ENCODE results near the gene CRNN.

CRNN gene

DNA sequence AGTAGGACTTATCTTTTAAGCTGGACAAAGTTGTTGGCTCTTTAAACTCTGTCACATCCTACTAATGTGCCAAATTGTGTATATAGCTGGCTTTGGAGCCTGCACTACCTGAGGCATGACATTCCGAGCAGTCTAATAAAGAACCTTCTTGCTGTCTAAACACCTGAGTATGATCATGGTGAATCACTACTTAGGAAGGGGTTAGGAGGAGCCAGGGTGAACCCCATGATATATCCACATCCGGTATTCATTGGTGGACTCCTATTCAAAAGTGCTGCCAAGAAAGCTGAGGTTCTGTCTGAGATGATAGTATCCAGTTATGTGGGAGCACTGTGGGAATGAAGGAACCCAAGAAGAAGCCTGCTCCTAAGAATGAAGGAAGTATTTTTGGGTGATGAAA, 27.1 kb downstream of the CRNN start:
- TF ChIP-seq, protein P1, sequence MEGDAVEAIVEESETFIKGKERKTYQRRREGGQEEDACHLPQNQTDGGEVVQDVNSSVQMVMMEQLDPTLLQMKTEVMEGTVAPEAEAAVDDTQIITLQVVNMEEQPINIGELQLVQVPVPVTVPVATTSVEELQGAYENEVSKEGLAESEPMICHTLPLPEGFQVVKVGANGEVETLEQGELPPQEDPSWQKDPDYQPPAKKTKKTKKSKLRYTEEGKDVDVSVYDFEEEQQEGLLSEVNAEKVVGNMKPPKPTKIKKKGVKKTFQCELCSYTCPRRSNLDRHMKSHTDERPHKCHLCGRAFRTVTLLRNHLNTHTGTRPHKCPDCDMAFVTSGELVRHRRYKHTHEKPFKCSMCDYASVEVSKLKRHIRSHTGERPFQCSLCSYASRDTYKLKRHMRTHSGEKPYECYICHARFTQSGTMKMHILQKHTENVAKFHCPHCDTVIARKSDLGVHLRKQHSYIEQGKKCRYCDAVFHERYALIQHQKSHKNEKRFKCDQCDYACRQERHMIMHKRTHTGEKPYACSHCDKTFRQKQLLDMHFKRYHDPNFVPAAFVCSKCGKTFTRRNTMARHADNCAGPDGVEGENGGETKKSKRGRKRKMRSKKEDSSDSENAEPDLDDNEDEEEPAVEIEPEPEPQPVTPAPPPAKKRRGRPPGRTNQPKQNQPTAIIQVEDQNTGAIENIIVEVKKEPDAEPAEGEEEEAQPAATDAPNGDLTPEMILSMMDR (conservative IDR thresholded peaks at IDR 0.05; ENCODE audit: low read length), result no peak
- DNase-seq (ENCODE audit: low read depth), result peak; percentile 34
- H3K4me3 ChIP-seq (ENCODE audit: low read length), result no peak overlapping the region

DNA sequence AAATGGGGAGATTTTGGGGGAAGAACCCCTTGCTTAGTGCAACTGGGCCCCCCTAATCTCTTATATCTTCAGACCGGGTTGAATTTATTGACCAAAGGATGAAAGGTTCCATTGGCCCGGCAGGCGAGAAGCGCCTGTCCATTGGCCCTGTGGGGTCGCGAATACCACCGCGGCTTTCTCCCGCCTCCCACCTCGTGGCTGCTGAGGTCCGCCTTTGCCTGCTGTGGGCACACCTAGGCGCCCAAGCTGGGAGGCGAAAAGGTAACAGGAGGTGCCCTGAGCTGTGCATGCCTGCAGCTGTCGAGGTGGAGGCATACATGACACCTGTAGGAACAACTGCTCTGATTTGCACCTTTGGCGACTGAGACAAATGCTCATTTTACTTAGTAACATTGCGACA, 33.1 kb downstream of the CRNN start:
- DNase-seq (ENCODE audit: low read depth), result no peak
- TF ChIP-seq, protein P1 (conservative IDR thresholded peaks at IDR 0.05; ENCODE audit: low read length), result no peak
- no peak overlapping the region for H3K4me3 ChIP-seq (ENCODE audit: low read length)

DNA sequence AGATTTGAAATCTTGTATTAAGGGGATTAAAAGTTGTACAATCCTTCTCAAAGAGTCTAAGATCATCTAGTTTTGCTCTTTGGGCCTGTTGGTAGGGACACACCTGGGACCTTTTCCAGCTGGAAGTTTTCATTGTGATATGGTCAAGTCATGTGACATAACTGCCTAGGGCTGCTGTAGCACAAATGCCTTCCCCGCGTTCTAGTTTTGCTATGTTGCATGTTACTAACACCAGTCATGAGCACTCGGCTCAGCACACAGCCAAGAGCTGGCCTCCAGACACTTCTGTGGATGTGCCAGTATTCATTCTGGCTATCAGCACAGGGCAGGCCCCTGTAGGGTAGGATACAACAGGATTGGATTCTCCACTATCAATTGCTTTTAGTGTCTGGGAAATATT, 39.6 kb downstream of the CRNN start:
- no peak for DNase-seq (ENCODE audit: low read depth)
- TF ChIP-seq, protein P1 (conservative IDR thresholded peaks at IDR 0.05; ENCODE audit: low read length), result no peak

DNA sequence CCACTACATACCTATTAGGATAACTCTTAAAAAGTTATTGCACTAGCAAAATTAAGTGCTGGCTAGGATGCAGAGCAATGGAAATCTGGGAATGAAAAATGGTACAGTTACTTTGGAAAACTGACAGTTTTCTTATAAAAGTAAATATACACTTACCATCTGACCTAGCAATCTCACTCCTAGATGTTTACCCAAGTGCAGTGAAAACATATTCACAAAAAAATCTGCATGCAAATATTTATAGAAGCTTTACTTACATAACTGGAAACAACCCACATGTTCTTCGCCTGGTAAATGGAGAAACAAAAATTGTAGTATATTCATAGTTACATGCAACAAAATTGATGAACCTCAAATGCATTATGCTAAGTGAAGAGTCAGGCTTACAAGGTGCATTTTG, 41.4 kb downstream of the CRNN start:
- no peak for DNase-seq (ENCODE audit: low read depth)
- H3K4me3 ChIP-seq (ENCODE audit: low read length), result no peak overlapping the region
- TF ChIP-seq, protein P1 (conservative IDR thresholded peaks at IDR 0.05; ENCODE audit: low read length), result no peak

More for the DNA sequence above, 39.6 kb downstream of the CRNN start:
- no peak overlapping the region for H3K4me3 ChIP-seq (ENCODE audit: low read length)

DNA sequence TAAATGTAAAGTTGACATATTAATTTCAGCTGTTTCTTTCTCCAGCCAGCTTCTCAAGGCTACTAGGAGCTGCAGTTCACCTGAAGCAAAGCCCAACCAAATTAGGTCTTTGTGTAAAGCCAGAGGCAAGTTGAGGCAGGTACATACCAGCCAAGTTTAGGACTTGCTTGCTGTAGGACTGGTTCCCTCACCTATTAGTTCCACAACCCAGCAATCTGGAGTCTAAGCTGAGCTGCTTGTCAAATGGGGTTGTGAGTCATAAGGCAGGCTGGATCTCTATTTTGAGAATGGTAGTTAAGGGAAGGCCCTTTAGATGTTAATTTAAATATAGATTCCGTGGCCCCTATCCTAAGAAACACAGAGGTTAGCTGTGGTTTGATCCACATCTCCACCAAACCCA, 46.6 kb downstream of the CRNN start:
- no peak overlapping the region for H3K4me3 ChIP-seq (ENCODE audit: low read length)
- TF ChIP-seq, protein P1 (conservative IDR thresholded peaks at IDR 0.05; ENCODE audit: low read length), result no peak
- no peak for DNase-seq (ENCODE audit: low read depth)

DNA sequence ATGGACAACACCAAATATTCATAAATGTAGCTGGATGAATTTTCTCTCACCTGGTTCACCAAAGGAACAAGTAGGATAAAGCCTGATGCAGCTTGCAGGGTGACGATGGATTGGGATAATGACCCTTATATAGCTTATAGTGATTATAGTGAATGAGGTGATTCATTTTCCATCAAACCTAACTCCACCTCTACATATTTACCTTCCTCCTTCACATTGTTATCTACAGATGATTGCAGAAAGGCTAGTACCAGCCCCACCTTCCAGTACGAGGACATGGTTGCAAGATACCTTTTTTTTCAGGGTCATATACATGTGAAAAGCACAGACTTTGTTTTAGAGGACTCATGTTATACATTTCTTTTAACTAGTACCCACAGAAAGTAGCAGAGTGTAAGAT, 54.2 kb downstream of the CRNN start, which contains the start of gene FLG2:
TSS of gene FLG2 (minus strand) at position 101 of the 400 bp plus-strand sequence. CDS start 1,122 bp downstream, outside the sequence.
- H3K4me3 ChIP-seq (ENCODE audit: low read length), result no peak within 1 kb of the TSS

More for the DNA sequence above, 54.2 kb downstream of the CRNN start, which contains the start of gene FLG2:
- no peak for DNase-seq (ENCODE audit: low read depth)
- TF ChIP-seq, protein P1 (conservative IDR thresholded peaks at IDR 0.05; ENCODE audit: low read length), result no peak
